ENCODE data around the gene MISP3. TPM values are rescaled to one million over a fixed set of nuclear protein-coding genes. Genes with fewer than 3 reads are reported as not detected.

The MISP3 gene
- total RNA-seq, 1 donor from 2014 or later = 3.4 TPM

DNA sequence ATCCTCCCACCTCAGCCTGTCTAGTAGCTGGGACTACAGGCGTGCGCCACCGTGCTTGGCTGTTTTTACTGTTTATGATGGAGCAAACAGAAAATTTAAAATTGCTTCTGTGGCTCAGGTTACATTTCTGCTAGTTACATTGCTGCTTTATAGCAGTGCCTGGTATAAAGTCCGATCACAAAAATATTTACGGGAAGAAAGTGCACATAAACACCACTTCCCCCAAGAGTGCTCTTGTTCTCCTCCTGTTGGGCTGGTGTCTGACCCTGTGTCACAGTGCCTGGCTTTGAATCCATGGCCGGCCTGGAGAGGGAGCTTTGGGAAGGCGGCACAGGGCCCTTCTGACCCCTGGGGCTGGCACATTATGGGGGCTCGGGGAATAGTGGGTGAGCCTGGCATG, 33.1 kb downstream of the MISP3 start:
- no peak for ATAC-seq

DNA sequence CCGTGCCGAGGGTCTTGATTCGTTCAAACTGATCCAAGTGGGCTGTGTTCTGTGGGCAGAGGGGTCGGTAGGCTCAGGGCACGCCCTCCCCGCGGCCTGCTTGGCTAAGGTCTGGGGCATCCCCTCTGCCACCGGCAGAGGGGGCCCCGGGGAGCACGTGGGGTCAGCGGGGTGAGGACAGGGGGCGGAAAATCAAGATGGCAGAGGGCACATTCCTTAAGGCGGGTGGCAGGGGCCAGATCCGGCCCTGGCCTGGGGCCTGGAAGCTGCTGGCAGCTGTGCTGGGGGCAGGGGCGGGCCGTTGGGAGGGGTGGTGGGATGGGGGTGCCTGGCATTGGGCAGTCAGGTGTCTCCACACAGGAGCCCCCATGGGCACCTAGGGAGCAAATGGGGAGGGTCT, 34.3 kb downstream of the MISP3 start:
- no peak for ATAC-seq

GRCh38 chr19:14107581-14108461, 35.2 kb downstream of the MISP3 start:
- peak; percentile 49 for ATAC-seq

DNA sequence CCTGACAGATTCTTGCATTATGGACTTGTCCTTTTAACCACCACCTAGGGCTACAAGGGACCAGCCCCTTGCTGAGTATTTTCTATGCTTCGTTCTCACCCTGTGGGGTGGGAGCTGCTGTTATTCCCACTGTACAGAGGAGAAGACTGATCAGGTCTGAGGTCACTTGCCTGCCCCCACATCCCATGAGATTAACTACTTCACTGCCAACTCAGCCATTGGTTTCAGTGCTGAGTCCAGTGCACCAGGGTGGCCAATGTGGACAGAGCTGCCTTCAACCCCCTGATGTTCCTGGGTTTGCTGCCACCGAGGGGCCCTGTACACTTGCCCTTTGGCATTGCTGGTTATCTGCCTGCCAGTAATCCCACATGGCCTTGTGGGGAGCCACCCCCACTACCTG, 38.1 kb downstream of the MISP3 start:
- ATAC-seq = no peak

GRCh38 chr19:14111486-14111885, 38.9 kb downstream of the MISP3 start:
- no peak for ATAC-seq

DNA sequence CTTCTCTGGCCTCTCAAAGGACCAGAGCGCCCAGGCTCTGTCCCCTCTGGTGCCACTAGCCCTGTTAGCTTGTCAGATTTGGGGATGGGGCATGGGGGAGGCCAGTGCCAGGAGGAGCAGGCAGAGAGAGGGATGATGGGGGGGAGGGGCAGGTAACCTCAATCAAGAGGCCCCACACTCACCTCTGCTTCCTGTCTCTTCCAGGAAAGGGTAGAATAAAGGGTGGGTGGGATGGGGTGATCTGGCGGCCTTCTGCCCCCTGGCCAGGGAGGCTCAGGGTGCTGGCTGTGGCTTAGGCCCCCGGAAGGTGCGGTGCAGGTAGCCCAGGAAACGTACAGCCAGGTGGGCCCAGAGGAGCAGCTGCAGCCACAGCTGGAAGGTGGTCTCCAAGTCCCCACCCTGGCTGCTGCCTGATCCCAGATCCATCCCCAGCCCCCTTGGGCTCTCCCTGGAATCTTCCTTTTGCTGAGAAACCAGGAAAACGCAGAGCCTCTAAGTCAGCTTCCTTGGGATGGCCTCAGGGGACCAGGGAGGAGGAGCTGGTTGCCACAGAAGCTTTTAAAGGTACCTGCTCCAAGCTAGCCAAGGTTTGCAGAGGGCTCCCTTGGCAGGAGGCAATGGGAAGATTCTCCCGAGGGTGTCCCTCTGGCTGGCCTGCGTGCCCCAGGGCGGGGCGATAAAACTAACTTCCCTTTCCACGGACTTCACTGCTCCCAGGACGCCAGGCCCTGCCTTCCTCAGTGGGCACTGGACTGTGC, 39.6 kb downstream of the MISP3 start:
- no peak for ATAC-seq

DNA sequence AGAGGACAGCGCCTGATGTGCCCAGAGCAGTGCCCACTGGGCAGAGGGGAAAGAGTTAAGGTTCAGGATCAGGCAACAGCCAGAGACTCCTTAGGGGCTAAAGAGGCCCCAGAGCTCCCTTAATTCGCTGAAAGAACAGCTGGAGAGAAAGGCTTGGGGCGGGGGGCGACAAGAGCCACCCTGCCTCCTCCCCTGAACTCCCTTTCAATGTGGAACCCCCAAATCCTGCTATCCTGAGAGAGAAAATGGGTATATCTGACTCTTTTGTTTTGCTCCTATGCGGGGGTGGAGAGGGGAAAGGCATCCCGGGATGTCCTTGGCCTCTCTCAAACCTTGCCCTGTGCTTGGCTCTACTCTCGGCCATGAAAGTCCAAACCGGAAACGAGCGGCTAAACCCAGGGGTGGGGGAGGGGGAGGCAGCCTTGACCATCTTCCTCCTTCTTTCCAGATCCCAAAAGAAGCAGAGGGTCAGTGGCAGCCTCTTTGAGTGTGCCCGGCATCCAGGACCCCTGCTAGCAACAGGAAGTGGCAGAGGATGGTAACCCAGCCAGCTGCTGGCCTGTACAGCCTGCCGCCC, 40.3 kb downstream of the MISP3 start:
- no peak for ATAC-seq

DNA sequence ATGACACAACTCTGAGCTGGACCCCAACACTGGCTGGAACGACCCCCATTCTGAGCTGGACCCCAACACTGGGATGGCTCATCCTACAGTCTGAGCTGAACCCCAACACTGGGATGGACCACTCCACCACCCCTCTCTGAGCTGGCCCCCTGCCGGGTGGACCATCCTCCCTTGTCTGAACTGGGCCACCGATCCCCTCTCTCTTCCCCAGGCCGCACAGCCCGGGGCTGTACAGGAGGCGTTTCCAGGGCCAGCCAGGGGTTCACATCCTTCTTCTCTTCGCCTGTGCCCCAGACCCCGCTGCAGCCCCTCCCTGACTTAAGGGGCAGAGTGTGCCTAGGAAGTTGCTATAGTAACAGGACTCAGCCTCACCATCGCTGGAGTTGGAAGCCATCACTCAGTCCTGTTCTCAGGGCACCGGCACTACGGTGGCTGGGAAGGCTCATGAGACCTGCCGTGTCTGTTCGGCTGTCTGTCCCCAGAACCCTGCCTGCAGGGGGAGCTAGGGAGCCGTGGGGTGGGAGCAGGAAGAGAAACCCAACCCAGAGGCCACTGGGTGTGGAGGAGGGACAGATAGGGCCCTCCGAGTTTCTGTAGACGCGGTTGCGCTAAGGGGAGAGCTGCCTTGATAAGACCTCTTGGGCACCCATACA, 41.3 kb downstream of the MISP3 start:
- no peak for ATAC-seq

DNA sequence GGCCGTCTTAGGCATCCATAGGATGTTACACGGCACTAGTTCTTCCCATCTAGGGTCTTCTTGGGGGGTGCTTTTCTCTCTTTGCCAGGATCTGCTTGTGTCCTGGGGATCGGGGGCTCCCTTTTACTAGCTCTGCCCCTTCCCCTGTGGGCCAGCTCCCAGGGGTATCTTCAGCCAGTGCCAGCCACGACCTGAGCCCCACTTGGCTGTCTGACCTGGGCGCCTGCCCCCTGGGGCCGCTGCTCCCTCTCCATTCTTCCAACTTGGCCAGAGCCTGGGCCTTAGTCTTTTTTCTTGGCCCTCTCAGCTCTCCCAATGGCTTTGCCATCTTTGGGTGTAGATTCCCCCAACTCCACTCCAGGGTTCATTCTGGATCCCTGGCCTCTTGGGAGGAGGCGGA, 41.9 kb downstream of the MISP3 start:
- ATAC-seq = no peak

DNA sequence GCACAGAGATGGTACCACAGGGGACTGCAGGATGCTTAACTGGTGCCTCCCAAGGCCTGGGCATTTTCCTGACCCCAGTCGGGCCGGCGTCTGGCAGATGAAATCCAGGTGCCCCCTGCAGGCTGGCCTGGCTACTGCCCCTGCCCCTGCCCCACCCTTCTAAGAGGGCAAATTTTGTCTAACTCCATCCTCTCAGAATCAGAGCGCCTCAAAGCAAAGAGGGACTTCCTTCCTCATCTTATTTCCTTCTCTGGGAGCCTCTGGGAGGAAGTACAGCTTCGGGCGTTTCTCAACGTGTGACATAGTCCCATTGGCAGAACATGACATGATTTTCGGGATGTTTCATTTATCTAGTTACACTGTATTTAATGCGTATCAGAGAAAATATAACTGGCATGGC, 42.3 kb downstream of the MISP3 start:
- ATAC-seq = no peak

DNA sequence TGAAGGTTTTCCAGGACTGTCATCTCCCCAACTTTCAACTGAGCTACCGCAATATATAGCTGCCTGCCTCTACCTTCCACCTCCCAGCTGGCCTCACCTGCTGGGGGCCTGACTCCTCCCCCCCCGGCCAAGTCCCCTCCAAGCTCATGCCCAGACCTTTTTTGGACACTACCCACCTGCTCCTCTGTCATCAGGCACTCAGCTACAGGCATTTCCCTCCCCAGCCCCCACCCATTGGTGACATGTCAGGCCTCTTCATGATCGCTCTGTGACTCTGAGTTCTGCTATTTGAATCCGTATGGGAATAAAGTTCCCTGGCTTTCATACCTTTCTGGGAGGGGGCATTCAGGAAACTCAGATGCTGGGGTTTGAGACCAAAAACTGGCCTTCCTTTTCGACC, 43.2 kb downstream of the MISP3 start:
- ATAC-seq = no peak

GRCh38 chr19:14116525-14116917, 43.9 kb downstream of the MISP3 start:
- ATAC-seq = no peak

GRCh38 chr19:14116918-14117578, 44.5 kb downstream of the MISP3 start:
- no peak for ATAC-seq

- ATAC-seq = peak; percentile 95
These were observed 45.1 kb downstream of the MISP3 start, which contains the start of gene PRKACA for GRCh38 chr19:14117668-14118164. Gene PRKACA, minus strand, starts transcription at chr19:14117762. Its CDS starts 215 bp downstream, at chr19:14117547.

DNA sequence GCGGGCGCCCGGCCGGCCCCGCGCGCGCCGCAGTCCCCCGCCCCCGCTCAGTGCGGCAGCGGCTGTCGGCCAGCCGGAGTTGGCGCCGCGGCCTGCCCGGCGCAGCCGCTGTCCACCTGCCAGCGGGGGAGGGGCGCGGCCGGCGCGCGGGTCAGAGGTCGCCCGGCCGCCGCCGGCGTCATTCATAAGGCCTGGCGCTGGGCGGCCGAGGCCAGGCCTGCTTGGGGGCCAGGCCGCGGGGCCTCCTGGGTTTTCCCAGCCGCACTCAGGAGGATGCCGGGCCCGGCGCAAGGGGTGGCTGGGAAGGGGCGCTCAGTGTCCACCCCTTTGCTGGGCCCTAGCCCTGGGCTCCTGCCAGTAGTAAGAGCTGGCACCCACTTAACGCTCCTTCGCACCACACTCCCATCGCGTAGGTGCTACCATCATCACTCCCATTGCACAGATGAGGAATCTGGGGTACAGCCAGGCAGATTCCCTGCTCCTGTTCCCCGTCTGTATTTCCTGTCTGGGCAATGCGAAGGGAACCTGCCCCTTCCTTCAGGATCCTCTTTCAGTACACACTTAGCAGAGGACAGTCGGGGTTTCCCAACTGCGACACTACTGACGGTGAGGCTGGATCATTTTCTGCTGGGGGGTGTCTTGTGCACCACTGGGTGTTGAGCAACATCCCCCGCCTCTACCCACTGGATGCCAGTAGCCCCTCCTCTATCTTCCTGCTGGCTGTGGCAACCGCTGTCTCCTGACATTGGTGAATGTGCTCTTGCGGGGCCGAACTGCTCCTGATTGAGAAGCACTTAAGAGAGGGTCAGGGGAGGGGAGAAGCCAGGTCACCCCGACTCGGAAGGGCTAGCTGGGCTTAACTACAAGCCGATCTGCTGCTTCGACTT, 45.8 kb downstream of the MISP3 start:
- peak; percentile 6 for ATAC-seq

DNA sequence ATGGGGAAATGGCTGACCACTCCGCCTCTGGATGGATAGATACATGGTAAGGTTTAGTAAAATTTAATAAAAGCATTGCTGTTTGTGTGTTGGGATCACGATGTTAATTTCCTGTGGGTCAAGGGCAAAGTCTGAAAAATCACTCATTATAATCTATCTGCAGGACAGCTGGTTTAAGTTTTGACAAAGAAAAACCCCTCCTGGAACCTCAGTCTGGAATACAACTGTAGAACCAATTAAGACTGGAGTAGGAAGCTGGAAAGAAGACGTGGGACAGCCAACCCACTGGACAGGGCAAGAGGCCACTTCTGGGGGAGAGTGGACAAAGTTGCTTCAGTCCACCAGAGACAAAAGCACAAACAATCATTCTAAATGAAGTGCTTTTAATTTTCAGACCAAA, 46.6 kb downstream of the MISP3 start:
- no peak for ATAC-seq

DNA sequence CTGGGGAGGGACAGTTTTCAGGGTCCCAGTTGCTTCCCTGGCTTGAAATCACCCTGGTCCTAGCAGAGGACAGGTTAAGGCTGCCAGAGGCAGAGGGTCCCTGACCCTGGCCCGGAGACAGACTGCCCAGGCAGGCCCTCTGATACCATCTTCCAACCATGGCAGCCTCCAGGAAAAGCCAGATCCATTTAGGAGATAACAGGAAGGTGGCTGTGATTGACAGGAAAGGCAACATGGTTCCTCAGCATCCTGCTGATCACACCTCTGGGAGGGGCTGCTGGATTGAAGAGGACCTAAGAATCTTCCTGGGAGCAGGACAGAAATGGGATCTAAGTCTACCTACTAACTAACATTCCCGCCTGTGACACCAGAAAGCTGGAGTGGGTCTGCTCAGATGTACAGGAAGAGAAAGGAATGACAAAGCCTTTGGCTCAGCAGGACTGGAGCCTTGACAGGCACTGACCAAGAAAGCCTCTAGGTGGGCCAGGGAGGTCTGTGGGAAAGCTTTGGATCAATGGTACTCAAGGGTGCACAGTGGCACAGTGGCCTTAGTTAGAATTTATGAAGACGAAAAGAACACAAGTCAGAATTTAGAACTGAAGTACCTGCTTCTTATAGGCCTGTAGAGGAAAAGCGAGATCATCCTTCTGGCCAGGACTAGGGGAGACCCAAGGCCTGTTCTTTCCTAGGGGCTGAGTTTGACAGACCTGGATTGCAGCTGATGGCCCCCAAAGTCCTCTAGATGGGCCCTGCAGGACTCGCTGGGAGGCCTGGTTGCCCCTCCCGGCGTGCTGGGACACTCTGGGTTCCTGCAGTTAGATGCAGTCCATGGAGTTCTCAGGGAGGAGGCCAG, 47.3 kb downstream of the MISP3 start:
- no peak for ATAC-seq

GRCh38 chr19:14120497-14120780, 47.9 kb downstream of the MISP3 start:
- no peak for ATAC-seq

DNA sequence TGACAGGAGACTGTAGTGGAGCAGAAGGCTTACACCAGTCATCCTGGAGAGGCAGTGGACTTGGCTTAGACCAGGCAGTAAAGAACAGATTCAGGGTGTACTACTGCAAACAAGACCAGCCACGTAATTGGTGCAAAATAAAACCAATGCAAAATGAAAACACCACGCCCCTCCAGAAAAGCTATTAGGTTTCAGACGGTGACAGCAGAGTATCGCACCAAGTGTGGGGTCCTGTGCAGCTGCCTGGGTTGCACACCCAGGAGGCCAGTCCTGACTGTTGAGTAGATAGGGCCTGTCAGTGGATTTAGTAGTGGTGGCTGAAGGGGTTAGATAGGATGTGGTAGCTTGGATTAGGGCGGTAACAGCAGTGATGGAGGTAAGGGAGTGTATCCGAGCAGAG, 50.3 kb downstream of the MISP3 start:
- no peak for ATAC-seq
